K562 (cell line): ENCODE measurements around the gene LMBR1. TPM values are rescaled to one million over a fixed set of nuclear protein-coding genes. Genes with fewer than 3 reads are reported as not detected.

Experiments used
- ATAC-seq: fragments of 200-7000 bp; cut with Tn5 transposase; 3 replicates; pipeline ENCODE4 v1.9.1; 2020; ENCODE audit warnings: moderate library complexity
- BruUV-seq: library from RNA; stranded (reverse); fragments of 400-500 nt; replicated peaks from 2 replicates; lab custom pipeline; 2021; lab: Mats Ljungman, UMichigan
- CTCF ChIA-PET: fragments of 300-600 bp; formaldehyde crosslinking; extraction: SDS; loops from one replicate; lab custom pipeline; 2021; ENCODE audit warnings: low intra/inter-chr PET ratio; lab: Yijun Ruan, JAX
- POLR2A ChIA-PET: fragments of 300-600, 350-650 bp; sonication (Branson Sonifier 250); formaldehyde crosslinking; extraction: SDS; loops from one replicate; lab custom pipeline; 2021; ENCODE audit warnings: antibody characterized with exemption, inconsistent platforms; lab: Yijun Ruan, JAX
- DNase-seq, 4 experiments: peaks; one replicate each; pipeline versions ENCODE4 v3.0.0 to v3.0.0-alpha.2; 2011 to 2018; ENCODE audit warnings: low spot score in 3 of 4, mixed read lengths in 3 of 4; ENCODE audit errors: extremely low read depth in 1 of 4
- FAIRE-seq: peaks from 2 replicates; lab custom pipeline; 2011; peaks lifted over from hg19 to GRCh38; lab: Jason Lieb, UNC
- H2AFZ ChIP-seq: 2 replicates; pipeline ENCODE4 v1.6.0; 2011; ENCODE audit warnings: low read depth, low read length, control low read depth, inconsistent platforms
- H3K27ac ChIP-seq: fragments of 200-600 bp; 3 replicates; pipeline ENCODE4 v1.8.0; 2011; ENCODE audit warnings: low read depth, mild to moderate bottlenecking, control low read depth, inconsistent platforms, low read length, moderate library complexity, mixed read lengths; ENCODE audit errors: extremely low read depth
- H3K27me3 ChIP-seq, 2 experiments: fragments of 300-600 bp in 1 of 2; 2 replicates in 1 of 2; 3 replicates in 1 of 2; pipeline versions ENCODE4 v1.6.0 to v1.8.0; 2011; ENCODE audit warnings: inconsistent platforms in 2 of 2, low read length in 2 of 2, mild to moderate bottlenecking in 1 of 2, mixed read lengths in 1 of 2, moderate library complexity in 1 of 2; ENCODE audit not compliant: control insufficient read depth in 2 of 2, insufficient read depth in 2 of 2
- H3K36me3 ChIP-seq: fragments of 300-600 bp; 3 replicates; pipeline ENCODE4 v1.8.0; 2011; ENCODE audit warnings: mild to moderate bottlenecking, low read length, inconsistent platforms; ENCODE audit not compliant: control insufficient read depth, insufficient read depth
- H3K4me1 ChIP-seq, 2 experiments: fragments of 200-600 bp in 1 of 2; replicated peaks in 1 of 2; 2 replicates in 1 of 2; 3 replicates in 1 of 2; pipeline versions ENCODE4 v1.5.1 to v1.8.0; 2011; ENCODE audit warnings: inconsistent platforms in 2 of 2, low read length in 2 of 2, mild to moderate bottlenecking in 1 of 2, mixed read lengths in 1 of 2, moderate library complexity in 1 of 2; ENCODE audit not compliant: control insufficient read depth in 2 of 2, insufficient read depth in 2 of 2
- H3K4me2 ChIP-seq: 2 replicates; pipeline ENCODE4 v1.6.1; 2011; ENCODE audit warnings: low read length, control low read depth, inconsistent platforms, mixed read lengths; ENCODE audit not compliant: insufficient read depth
- H3K4me3 ChIP-seq: fragments of 200-600 bp; sonication (generic), shearing (Covaris generic); 2 replicates; pipeline ENCODE4 v1.5.1; 2016; ENCODE audit warnings: control low read depth, inconsistent platforms
- H3K79me2 ChIP-seq: fragments of 200-600 bp; 3 replicates; pipeline ENCODE4 v1.8.0; 2011; ENCODE audit warnings: low read length, inconsistent platforms; ENCODE audit not compliant: control insufficient read depth, insufficient read depth
- H3K9ac ChIP-seq, 2 experiments: 2 replicates each; pipeline versions ENCODE4 v1.6.0 to v1.6.1; 2011; ENCODE audit warnings: low read depth in 2 of 2, low read length in 2 of 2, control low read depth in 1 of 2, inconsistent platforms in 1 of 2, mild to moderate bottlenecking in 1 of 2, mixed read lengths in 1 of 2; ENCODE audit not compliant: insufficient read depth in 1 of 2
- H3K9me1 ChIP-seq: one replicate; pipeline ENCODE4 v1.6.0; 2011; ENCODE audit warnings: inconsistent platforms, mild to moderate bottlenecking, low read length, moderate library complexity; ENCODE audit not compliant: control insufficient read depth, insufficient read depth
- H3K9me3 ChIP-seq: replicated peaks from 2 replicates; pipeline ENCODE4 v1.5.1; 2011; ENCODE audit warnings: low read depth, low read length, inconsistent platforms; ENCODE audit not compliant: control insufficient read depth, insufficient read depth
- H4K20me1 ChIP-seq: replicated peaks from 2 replicates; pipeline ENCODE4 v1.6.1; 2011; ENCODE audit warnings: low read length, inconsistent platforms, mixed read lengths; ENCODE audit not compliant: control insufficient read depth, insufficient read depth
- ARNT ChIP-seq, 2 experiments: fragments of 450-650 bp; IDR thresholded peaks; 2 replicates each; pipeline ENCODE4 v1.6.1; 2016; ENCODE audit warnings: mild to moderate bottlenecking in 1 of 2
- EGR1 ChIP-seq: fragments of 450-650 bp; conservative IDR thresholded peaks from 2 replicates; pipeline ENCODE4 v1.6.1; 2017; ENCODE audit warnings: mild to moderate bottlenecking
- FOXJ3 ChIP-seq: sonication (generic); formaldehyde crosslinking; IDR thresholded peaks from 2 replicates; pipeline ENCODE4 v1.4.0; 2020; ENCODE audit warnings: mild to moderate bottlenecking, missing genetic modification reagents
- GABPB1 ChIP-seq: sonication (generic); formaldehyde crosslinking; IDR thresholded peaks from 2 replicates; pipeline ENCODE4 v1.8.0; 2022; ENCODE audit warnings: mild to moderate bottlenecking, missing genetic modification reagents
- GABPB2 ChIP-seq: fragments of 250-450 bp; sonication (Bioruptor Pico); conservative IDR thresholded peaks from 2 replicates; pipeline ENCODE4 v1.5.1; 2021; ENCODE audit warnings: mild to moderate bottlenecking
- GATAD2A ChIP-seq: fragments of 450-650 bp; IDR thresholded peaks from 2 replicates; pipeline ENCODE4 v1.6.1; 2017
- HEY1 ChIP-seq: fragments of 250-450 bp; sonication (Bioruptor Pico); IDR thresholded peaks from 2 replicates; pipeline ENCODE4 v1.5.0; 2020; ENCODE audit warnings: mild to moderate bottlenecking, moderate library complexity, borderline replicate concordance
- JUND ChIP-seq, 2 experiments: IDR thresholded peaks; 2 replicates in 1 of 2; 3 replicates in 1 of 2; pipeline ENCODE4 v1.6.1; 2011; ENCODE audit warnings: borderline replicate concordance in 2 of 2, low read depth in 2 of 2, low read length in 2 of 2, improper control_type of control experiment in 1 of 2, missing biosample characterization in 1 of 2, missing genetic modification characterization in 1 of 2, missing genetic modification reagents in 1 of 2
- MXI1 ChIP-seq: IDR thresholded peaks from 2 replicates; pipeline ENCODE4 v1.6.1; 2011; ENCODE audit warnings: low read depth, mild to moderate bottlenecking, improper control_type of control experiment, low read length
- PHTF2 ChIP-seq: fragments of 250-450 bp; sonication (Bioruptor Pico); IDR thresholded peaks from 2 replicates; pipeline ENCODE4 v1.5.0; 2021; ENCODE audit warnings: mild to moderate bottlenecking
- SREBF2 ChIP-seq: sonication (generic); formaldehyde crosslinking; IDR thresholded peaks from 2 replicates; pipeline ENCODE4 v1.4.0; 2020; ENCODE audit warnings: mild to moderate bottlenecking, missing genetic modification reagents
- ZNF347 ChIP-seq: fragments of 450-650 bp; formaldehyde crosslinking; IDR thresholded peaks from 2 replicates; pipeline ENCODE4 v1.4.0; 2020; ENCODE audit warnings: low read depth, mild to moderate bottlenecking, moderate library complexity
- ZNF57 ChIP-seq: fragments of 450-650 bp; formaldehyde crosslinking; IDR thresholded peaks from 2 replicates; pipeline ENCODE4 v1.4.0; 2020; ENCODE audit warnings: mild to moderate bottlenecking, moderate library complexity
- WGBS: fragments of 100-300 bp; shearing (Covaris generic); methylation state at CpG from one replicate; pipeline ENCODE4 v1.1.6; 2016; ENCODE audit warnings: low coverage, mixed read lengths; ENCODE audit not compliant: insufficient coverage; ENCODE audit errors: missing lambda C conversion rate; 5-methylcytosine and 5-hydroxymethylcytosine counted together
- in situ Hi-C: fragments of 300-500 bp; cut with MboI; formaldehyde crosslinking; loops from 4 replicates; pipeline ENCODE4 v1.15.0; 2018; ENCODE audit warnings: inconsistent platforms, mixed read lengths
- intact Hi-C: fragments of 100-400 bp; cut with micrococcal nuclease; formaldehyde crosslinking; loops from 2 replicates; pipeline ENCODE4 v1.14.2; 2022
- polyA plus RNA-seq, 8 experiments: library from polyadenylated mRNA; depleted of rRNA in 4 of 8; stranded (reverse) in 5 of 8; unstranded in 3 of 8; fragments of >200 nt; fragmentation: Nextera tagmentation in 2 of 8; fragmentation: Illumina TruSeq in 1 of 8; extraction: Ambion mirVana in 2 of 8; extraction: Trizol in 1 of 8; gene quantifications; 2 replicates each; pipeline versions ENCODE4 v1.2.1 to v1.2.3, GENCODE V29; 2011 to 2014; ENCODE audit warnings: inconsistent platforms in 1 of 8, missing spikeins in 1 of 8
- total RNA-seq, 7 experiments: library from RNA; depleted of rRNA in 6 of 7; stranded (reverse); fragments of >200 nt in 6 of 7; fragmentation: Illumina TruSeq in 2 of 7; extraction: Trizol in 2 of 7; gene quantifications; 2 replicates each; pipeline versions ENCODE4 v1.2.1 to v1.2.3, GENCODE V29; 2011 to 2021; ENCODE audit warnings: low replicate concordance in 1 of 7
- TF ChIP-seq, protein P1 (sequence below): fragments of 450-650 bp; IDR thresholded peaks from 2 replicates; pipeline ENCODE4 v1.6.1; 2016
- TF ChIP-seq, protein P2 (sequence below): sonication (generic); formaldehyde crosslinking; IDR thresholded peaks from 2 replicates; pipeline ENCODE4 v1.8.1; 2023; ENCODE audit warnings: mild to moderate bottlenecking, missing genetic modification reagents
- TF ChIP-seq, protein P3 (sequence below): fragments of 250-450 bp; sonication (Bioruptor Pico); IDR thresholded peaks from 2 replicates; pipeline ENCODE4 v1.4.0; 2020; ENCODE audit warnings: borderline replicate concordance

Gene LMBR1
- total and polyA plus RNA-seq, 9 of the 15 experiments (the other 6 are each of a cell fraction or from before 2014, with no cell fraction given): 7.7 to 90.0 (median 59.9) TPM

DNA sequence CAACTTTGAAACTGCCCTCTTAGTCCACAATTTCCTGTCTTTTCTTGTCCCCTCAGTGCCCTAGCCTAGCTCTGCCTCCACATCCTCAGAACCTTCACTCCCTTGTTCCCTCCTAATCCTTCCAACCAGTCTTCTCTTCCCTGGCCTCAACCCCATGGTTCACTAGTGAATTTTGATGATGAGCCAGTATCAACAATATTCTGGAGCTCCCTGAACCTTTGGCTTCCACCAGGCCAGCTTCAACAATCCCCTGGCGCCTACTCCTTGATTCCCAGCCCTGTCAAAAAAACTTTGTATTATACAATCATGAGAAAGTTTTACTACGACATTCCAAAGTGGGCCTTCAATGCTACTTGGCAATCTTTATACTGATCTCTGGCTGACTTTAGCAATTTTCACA lies 116.5 kb downstream of the LMBR1 start:
- Histone ChIP-seq H3K36me3 (peaks cover 3% of the 10 kb centered on the region; the same call in 2 of the 3 replicates), H3K9ac (no peak overlapping the region), H3K4me2 (no peak overlapping the region), H3K79me2 (no peaks in the 10 kb centered on the region), H3K9me1 (no peaks in the 10 kb centered on the region), H3K27me3 (no peaks in the 10 kb centered on the region), H4K20me1 (no peaks in the 10 kb centered on the region), H3K4me3 (no peak overlapping the region), H3K9me3 (no peaks in the 10 kb centered on the region), H2AFZ (no peak overlapping the region), H3K27ac (no peak overlapping the region), H3K4me1 (peaks cover 0 to 5% of the 10 kb centered on the region in 2 experiments; a peak in 2 of 5 replicates)
- ATAC-seq: no peak
- in situ Hi-C loops: no loop called here
- TF ChIP-seq, protein P1, sequence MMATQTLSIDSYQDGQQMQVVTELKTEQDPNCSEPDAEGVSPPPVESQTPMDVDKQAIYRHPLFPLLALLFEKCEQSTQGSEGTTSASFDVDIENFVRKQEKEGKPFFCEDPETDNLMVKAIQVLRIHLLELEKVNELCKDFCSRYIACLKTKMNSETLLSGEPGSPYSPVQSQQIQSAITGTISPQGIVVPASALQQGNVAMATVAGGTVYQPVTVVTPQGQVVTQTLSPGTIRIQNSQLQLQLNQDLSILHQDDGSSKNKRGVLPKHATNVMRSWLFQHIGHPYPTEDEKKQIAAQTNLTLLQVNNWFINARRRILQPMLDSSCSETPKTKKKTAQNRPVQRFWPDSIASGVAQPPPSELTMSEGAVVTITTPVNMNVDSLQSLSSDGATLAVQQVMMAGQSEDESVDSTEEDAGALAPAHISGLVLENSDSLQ: no peak
- TF ChIP-seq HEY1 (CRISPR knock-in tag) (no peak), FOXJ3 (no peak), SREBF2 (CRISPR knock-in tag) (no peak), JUND (IDR thresholded peaks at IDR 0.05; ENCODE audit: borderline replicate concordance, low read depth, low read length) (no peak), JUND (tag; IDR thresholded peaks at IDR 0.05; ENCODE audit: borderline replicate concordance, low read depth, low read length) (no peak), GABPB2 (CRISPR knock-in tag) (no peak), ZNF347 (CRISPR knock-in tag) (no peak), GABPB1 (CRISPR knock-in tag) (no peak), ZNF57 (CRISPR knock-in tag) (no peak), ARNT (IDR thresholded peaks at IDR 0.05) (no peak), EGR1 (no peak), GATAD2A (no peak), MXI1 (no peak), PHTF2 (no peak)
- TF ChIP-seq, protein P2, sequence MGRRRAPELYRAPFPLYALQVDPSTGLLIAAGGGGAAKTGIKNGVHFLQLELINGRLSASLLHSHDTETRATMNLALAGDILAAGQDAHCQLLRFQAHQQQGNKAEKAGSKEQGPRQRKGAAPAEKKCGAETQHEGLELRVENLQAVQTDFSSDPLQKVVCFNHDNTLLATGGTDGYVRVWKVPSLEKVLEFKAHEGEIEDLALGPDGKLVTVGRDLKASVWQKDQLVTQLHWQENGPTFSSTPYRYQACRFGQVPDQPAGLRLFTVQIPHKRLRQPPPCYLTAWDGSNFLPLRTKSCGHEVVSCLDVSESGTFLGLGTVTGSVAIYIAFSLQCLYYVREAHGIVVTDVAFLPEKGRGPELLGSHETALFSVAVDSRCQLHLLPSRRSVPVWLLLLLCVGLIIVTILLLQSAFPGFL: no peak
- TF ChIP-seq, protein P3, sequence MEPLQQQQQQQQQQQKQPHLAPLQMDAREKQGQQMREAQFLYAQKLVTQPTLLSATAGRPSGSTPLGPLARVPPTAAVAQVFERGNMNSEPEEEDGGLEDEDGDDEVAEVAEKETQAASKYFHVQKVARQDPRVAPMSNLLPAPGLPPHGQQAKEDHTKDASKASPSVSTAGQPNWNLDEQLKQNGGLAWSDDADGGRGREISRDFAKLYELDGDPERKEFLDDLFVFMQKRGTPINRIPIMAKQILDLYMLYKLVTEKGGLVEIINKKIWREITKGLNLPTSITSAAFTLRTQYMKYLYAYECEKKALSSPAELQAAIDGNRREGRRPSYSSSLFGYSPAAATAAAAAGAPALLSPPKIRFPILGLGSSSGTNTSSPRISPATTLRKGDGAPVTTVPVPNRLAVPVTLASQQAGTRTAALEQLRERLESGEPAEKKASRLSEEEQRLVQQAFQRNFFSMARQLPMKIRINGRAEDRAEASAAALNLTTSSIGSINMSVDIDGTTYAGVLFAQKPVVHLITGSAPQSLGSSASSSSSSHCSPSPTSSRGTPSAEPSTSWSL (CRISPR knock-in tag): no peak
- ChIA-PET POLR2A (interaction anchor here (0.6 kb wide), 1 partner anchor 14 kb away, joined by 3 read pairs; no protein-coding TSS in a partner anchor), CTCF (no interaction called here)
- no peak for DNase-seq
- 88% methylated on average over 2 of the region's 2 CpGs for WGBS
- FAIRE-seq: no peak
- no TSS peak for BruUV-seq
- intact Hi-C loops: no loop called here
